ENCODE measurements around the gene MAP10.
"Not testable (repeated sequence)": the region's sequence is repeated elsewhere in the genome, so short reads cannot be mapped to it uniquely, and the experiment has no call there.

Gene MAP10

GRCh38 chr1:232805269-232806185 is at the start of gene MAP10:
Gene MAP10 (plus strand): TSS chr1:232805416. CDS start chr1:232805450, 34 bp downstream.
- DNase-seq (ENCODE audit: low read depth): no peak

- no peak for DNase-seq (ENCODE audit: low read depth)
Observed at GRCh38 chr1:232764458-232765251, 40.6 kb upstream of the MAP10 start.

- no peak for DNase-seq (ENCODE audit: low read depth)
Observed at GRCh38 chr1:232765542-232765941, 39.7 kb upstream of the MAP10 start.

GRCh38 chr1:232766241-232766890 is 38.9 kb upstream of the MAP10 start:
- DNase-seq (ENCODE audit: low read depth): no peak

GRCh38 chr1:232766904-232767303 is 38.3 kb upstream of the MAP10 start:
- DNase-seq (ENCODE audit: low read depth): no peak

GRCh38 chr1:232767305-232768074 is 37.7 kb upstream of the MAP10 start:
- DNase-seq (ENCODE audit: low read depth): no peak

GRCh38 chr1:232768793-232769192 is 36.4 kb upstream of the MAP10 start:
- DNase-seq (ENCODE audit: low read depth): no peak

- no peak for DNase-seq (ENCODE audit: low read depth)
Observed at GRCh38 chr1:232769733-232770132, 35.5 kb upstream of the MAP10 start.

- no peak for DNase-seq (ENCODE audit: low read depth)
Observed at GRCh38 chr1:232773752-232774151, 31.5 kb upstream of the MAP10 start.

- no peak for DNase-seq (ENCODE audit: low read depth)
Observed at GRCh38 chr1:232776526-232777106, 28.6 kb upstream of the MAP10 start.

GRCh38 chr1:232780354-232780753 is 24.9 kb upstream of the MAP10 start:
- DNase-seq (ENCODE audit: low read depth): no peak

- no peak for DNase-seq (ENCODE audit: low read depth)
Observed at GRCh38 chr1:232784794-232785193, 20.4 kb upstream of the MAP10 start.

GRCh38 chr1:232785630-232786029 is 19.6 kb upstream of the MAP10 start:
- DNase-seq (ENCODE audit: low read depth): not testable (repeated sequence)

GRCh38 chr1:232786845-232787455 is 18.3 kb upstream of the MAP10 start:
- no peak for DNase-seq (ENCODE audit: low read depth)

GRCh38 chr1:232788235-232788872 is 16.9 kb upstream of the MAP10 start:
- DNase-seq (ENCODE audit: low read depth): no peak

GRCh38 chr1:232789651-232790050 is 15.6 kb upstream of the MAP10 start:
- no peak for DNase-seq (ENCODE audit: low read depth)

- no peak for DNase-seq (ENCODE audit: low read depth)
Observed at GRCh38 chr1:232792949-232793348, 12.3 kb upstream of the MAP10 start.

GRCh38 chr1:232793944-232794343 is 11.3 kb upstream of the MAP10 start:
- no peak for DNase-seq (ENCODE audit: low read depth)

GRCh38 chr1:232795497-232796053 is 9.6 kb upstream of the MAP10 start:
- DNase-seq (ENCODE audit: low read depth): no peak
